B cell (primary cell): Measurements from ENCODE around the gene LPO. TPM values are rescaled to one million over a fixed set of nuclear protein-coding genes. Genes with fewer than 3 reads are reported as not detected.

Experiments used
- ATAC-seq: fragments of 200-7000 bp; cut with Tn5 transposase; one replicate; pipeline ENCODE4 v1.10.0; 2021; ENCODE audit warnings: low read depth, mild to moderate bottlenecking, moderate number of reproducible peaks, moderate library complexity
- CTCF ChIA-PET: fragments of 350-600 bp; sonication (Branson Sonifier 250); formaldehyde crosslinking; loops from one replicate; lab custom pipeline; 2021; ENCODE audit warnings: antibody characterized with exemption, inconsistent platforms; lab: Charles Lee
- POLR2A ChIA-PET: fragments of 350-600 bp; sonication (Branson Sonifier 250); formaldehyde crosslinking; loops from one replicate; lab custom pipeline; 2021; ENCODE audit warnings: antibody characterized with exemption; lab: Charles Lee
- DNase-seq: peaks from one replicate; pipeline ENCODE4 v3.0.0; 2013
- H2AFZ ChIP-seq: 2 replicates; pipeline ENCODE4 v1.6.1; 2012; ENCODE audit warnings: mild to moderate bottlenecking, low read depth, low read length; ENCODE audit not compliant: insufficient read depth, poor library complexity, severe bottlenecking
- H3K27ac ChIP-seq, 2 donors: 1 replicate in 1 of 2; 2 replicates in 1 of 2; pipeline ENCODE4 v1.5.1; 2012 to 2013; ENCODE audit warnings: low read length in 2 of 2, mild to moderate bottlenecking in 2 of 2, moderate library complexity in 1 of 2
- H3K27me3 ChIP-seq, 4 experiments: fragments of 200-600 bp in 1 of 4; sonication (generic) in 1 of 4; replicated peaks in 1 of 4; 1 replicate in 2 of 4; 2 replicates in 2 of 4; pipeline versions ENCODE4 v1.6.1 to v1.7.0; 2013 to 2016; ENCODE audit warnings: low read length in 3 of 4, mild to moderate bottlenecking in 2 of 4, mixed read lengths in 1 of 4, moderate library complexity in 1 of 4; ENCODE audit not compliant: insufficient read depth in 4 of 4, control insufficient read depth in 3 of 4; ENCODE audit errors: control extremely low read depth in 1 of 4
- H3K36me3 ChIP-seq, 2 experiments: replicated peaks in 1 of 2; 1 replicate in 1 of 2; 2 replicates in 1 of 2; pipeline versions ENCODE4 v1.6.1 to v1.7.1; 2013; ENCODE audit warnings: low read length in 1 of 2; ENCODE audit not compliant: insufficient read depth in 2 of 2, control insufficient read depth in 1 of 2; ENCODE audit errors: control extremely low read depth in 1 of 2, extremely low read depth in 1 of 2
- H3K4me1 ChIP-seq, 2 donors: fragments of 200-600 bp in 1 of 2; sonication (generic) in 1 of 2; 1 replicate in 1 of 2; 2 replicates in 1 of 2; pipeline versions ENCODE4 v1.5.1 to v1.6.1; 2013 to 2017; ENCODE audit warnings: low read length in 2 of 2; ENCODE audit not compliant: control insufficient read depth in 2 of 2, insufficient read depth in 2 of 2
- H3K4me2 ChIP-seq: replicated peaks from 2 replicates; pipeline ENCODE3; 2012; ENCODE audit warnings: mild to moderate bottlenecking, low read depth, low read length; ENCODE audit not compliant: poor library complexity, severe bottlenecking
- H3K4me3 ChIP-seq, 5 experiments: fragments of 200-600 bp in 1 of 5; sonication (generic) in 1 of 5; 1 replicate in 3 of 5; 2 replicates in 2 of 5; pipeline versions ENCODE4 v1.5.1 to v1.7.0; 2011 to 2016; ENCODE audit warnings: low read length in 4 of 5, mild to moderate bottlenecking in 4 of 5, low read depth in 2 of 5, control low read depth in 1 of 5, moderate library complexity in 1 of 5; ENCODE audit not compliant: insufficient read depth in 1 of 5; ENCODE audit errors: control extremely low read depth in 1 of 5, extremely low read depth in 1 of 5
- H3K79me2 ChIP-seq: fragments of 200-600 bp; sonication (generic); one replicate; pipeline ENCODE4 v1.6.0; 2016; ENCODE audit warnings: low read length; ENCODE audit not compliant: control insufficient read depth, insufficient read depth
- H3K9ac ChIP-seq: fragments of 200-600 bp; sonication (generic); 2 replicates; pipeline ENCODE4 v1.6.1; 2017; ENCODE audit warnings: mild to moderate bottlenecking, low read length, moderate library complexity
- H3K9me3 ChIP-seq, 3 donors: one replicate each; pipeline versions ENCODE4 v1.6.1 to v1.7.1; 2013; ENCODE audit warnings: low read length in 2 of 3; ENCODE audit not compliant: control insufficient read depth in 2 of 3, insufficient read depth in 1 of 3; ENCODE audit errors: control extremely low read depth in 1 of 3
- H4K20me1 ChIP-seq: 2 replicates; pipeline ENCODE4 v1.6.0; 2012; ENCODE audit warnings: mild to moderate bottlenecking, low read length; ENCODE audit not compliant: insufficient read depth, control insufficient read depth, poor library complexity, severe bottlenecking
- H3K27ac Mint-ChIP-seq: one replicate; pipeline ENCODE4 v1.8.0; 2021; ENCODE audit warnings: mixed read lengths
- H3K27me3 Mint-ChIP-seq: one replicate; pipeline ENCODE4 v1.8.0; 2021; ENCODE audit warnings: mixed read lengths
- H3K4me1 Mint-ChIP-seq: one replicate; pipeline ENCODE4 v1.8.0; 2021; ENCODE audit warnings: mixed read lengths
- H3K4me3 Mint-ChIP-seq: one replicate; pipeline ENCODE4 v1.8.0; 2021; ENCODE audit warnings: mixed read lengths
- H3K9me3 Mint-ChIP-seq: one replicate; pipeline ENCODE4 v1.8.0; 2022; ENCODE audit warnings: mixed read lengths; ENCODE audit not compliant: insufficient read depth
- EZH2 ChIP-seq: IDR thresholded peaks from 2 replicates; pipeline ENCODE4 v1.6.1; 2012; ENCODE audit warnings: borderline replicate concordance, low read depth, mild to moderate bottlenecking, moderate library complexity, low read length; ENCODE audit not compliant: insufficient read depth, poor library complexity, severe bottlenecking
- WGBS: methylation state at CpG from one replicate; pipeline ENCODE4 v1.1.5; 2013; ENCODE audit warnings: missing lambda C conversion rate; ENCODE audit not compliant: insufficient coverage; 5-methylcytosine and 5-hydroxymethylcytosine counted together
- intact Hi-C: fragments of 100-400 bp; cut with micrococcal nuclease; formaldehyde crosslinking; loops from one replicate; pipeline ENCODE4 v1.10.0; 2022
- polyA plus RNA-seq: library from polyadenylated mRNA; depleted of rRNA; stranded (reverse); fragments of >200 nt; gene quantifications from 2 replicates; pipeline ENCODE4 v1.2.3, GENCODE V29; 2012
- total RNA-seq, 2 donors: library from RNA; stranded (reverse); fragments of 120-200 nt in 1 of 2; gene quantifications; 1 replicate in 1 of 2; 2 replicates in 1 of 2; pipeline versions ENCODE4 v1.2.3 to v1.2.4, GENCODE V29; 2013 to 2022
- TF ChIP-seq, protein P1 (sequence below): fragments of 200-600 bp; IDR thresholded peaks from one replicate; pipeline ENCODE4 v1.8.0; 2022; ENCODE audit warnings: antibody characterized with exemption, mild to moderate bottlenecking

LPO gene
- total and polyA plus RNA-seq, 2 donors (not counting 1 experiment from before 2014, with no cell fraction given) = not detected

DNA sequence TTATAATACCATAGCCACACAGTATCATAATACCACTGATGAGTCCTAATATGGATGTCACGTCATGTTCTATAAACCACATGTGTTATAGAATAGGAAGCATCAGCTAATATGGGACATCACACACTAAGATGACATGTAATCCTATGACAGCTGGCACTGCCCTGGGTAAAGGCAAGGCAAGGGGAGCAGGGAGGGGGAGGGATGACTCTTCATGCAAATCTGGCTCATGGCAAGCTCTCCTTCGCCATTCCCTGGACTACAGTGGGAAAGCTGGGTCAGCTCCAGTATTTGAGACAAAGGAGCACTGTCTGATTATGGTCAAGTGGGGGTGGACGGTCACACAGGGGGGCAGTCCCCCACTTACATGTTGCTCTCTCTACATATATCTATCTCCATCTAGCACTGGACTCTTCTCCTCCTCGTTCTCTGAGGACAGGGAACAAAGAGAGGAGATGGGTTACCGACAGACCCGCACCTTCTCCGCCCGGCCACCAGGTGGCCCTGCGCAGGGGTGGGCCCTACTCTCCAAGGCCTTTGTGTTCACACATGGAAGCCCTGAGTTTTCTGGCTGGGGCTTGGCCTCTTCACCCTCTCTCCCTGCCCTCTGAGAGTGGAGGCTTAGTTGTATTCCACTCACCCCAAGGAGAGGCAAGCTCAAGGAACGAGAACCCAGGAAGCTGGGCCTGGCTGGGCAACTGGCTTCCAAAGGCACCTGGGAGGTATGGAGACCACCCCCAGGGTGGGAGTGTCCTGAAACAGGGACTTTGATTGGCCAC, 65.8 kb downstream of the LPO start:
- H3K27ac Mint-ChIP-seq = peak overlapping the region; percentile 72
- CTCF ChIA-PET = interaction anchor here (0.6 to 4.8 kb wide), 23 partner anchors 11 to 741 kb away, joined by 3 to 59 read pairs (median 4); partner anchors contain the start of genes HSF5, RNF43 and TSPOAP1

More for the DNA sequence above, 65.8 kb downstream of the LPO start:
- intact Hi-C loops = loop anchor here (1.0 kb wide), 1 partner anchor 143 kb away; no protein-coding TSS in a partner anchor
- H4K20me1 ChIP-seq = no peaks in the 10 kb centered on the region
- TF ChIP-seq, protein P1, sequence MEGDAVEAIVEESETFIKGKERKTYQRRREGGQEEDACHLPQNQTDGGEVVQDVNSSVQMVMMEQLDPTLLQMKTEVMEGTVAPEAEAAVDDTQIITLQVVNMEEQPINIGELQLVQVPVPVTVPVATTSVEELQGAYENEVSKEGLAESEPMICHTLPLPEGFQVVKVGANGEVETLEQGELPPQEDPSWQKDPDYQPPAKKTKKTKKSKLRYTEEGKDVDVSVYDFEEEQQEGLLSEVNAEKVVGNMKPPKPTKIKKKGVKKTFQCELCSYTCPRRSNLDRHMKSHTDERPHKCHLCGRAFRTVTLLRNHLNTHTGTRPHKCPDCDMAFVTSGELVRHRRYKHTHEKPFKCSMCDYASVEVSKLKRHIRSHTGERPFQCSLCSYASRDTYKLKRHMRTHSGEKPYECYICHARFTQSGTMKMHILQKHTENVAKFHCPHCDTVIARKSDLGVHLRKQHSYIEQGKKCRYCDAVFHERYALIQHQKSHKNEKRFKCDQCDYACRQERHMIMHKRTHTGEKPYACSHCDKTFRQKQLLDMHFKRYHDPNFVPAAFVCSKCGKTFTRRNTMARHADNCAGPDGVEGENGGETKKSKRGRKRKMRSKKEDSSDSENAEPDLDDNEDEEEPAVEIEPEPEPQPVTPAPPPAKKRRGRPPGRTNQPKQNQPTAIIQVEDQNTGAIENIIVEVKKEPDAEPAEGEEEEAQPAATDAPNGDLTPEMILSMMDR = peak; percentile 81
- no peak for TF ChIP-seq EZH2
- peaks cover 3 to 14% of the 10 kb centered on the region in 2 donors for H3K4me1 ChIP-seq
- no peaks in the 10 kb centered on the region for H3K79me2 ChIP-seq
- DNase-seq = peak; percentile 70
- H2AFZ ChIP-seq = peak overlapping the region; percentile 32
- no peaks in the 10 kb centered on the region for H3K9me3 ChIP-seq
- Mint-ChIP-seq H3K27me3 (no peaks in the 10 kb centered on the region), H3K9me3 (no peaks in the 10 kb centered on the region), H3K4me3 (no peak overlapping the region), H3K4me1 (peaks cover 11% of the 10 kb centered on the region)
- H3K36me3 ChIP-seq = no peaks in the 10 kb centered on the region
- H3K27me3 ChIP-seq = no peaks in the 10 kb centered on the region
- POLR2A ChIA-PET = interaction anchor here (0.5 to 1.2 kb wide), 3 partner anchors 28 to 143 kb away, joined by 3 to 4 read pairs (median 3); no protein-coding TSS in a partner anchor
- no peak overlapping the region for H3K27ac ChIP-seq
- no peak overlapping the region for H3K4me2 ChIP-seq
- no peak overlapping the region for H3K4me3 ChIP-seq
- ATAC-seq = peak; percentile 91
- 50% methylated on average over 6 of the region's 10 CpGs for WGBS
- no peak overlapping the region for H3K9ac ChIP-seq
